ENCODE results near the gene DNMBP. TPM values are rescaled to one million over a fixed set of nuclear protein-coding genes. Genes with fewer than 3 reads are reported as not detected.
"Not testable (repeated sequence)": the region's sequence is repeated elsewhere in the genome, so short reads cannot be mapped to it uniquely, and the experiment has no call there.

The DNMBP gene
- total RNA-seq, 3 donors from 2014 or later, result 1.0 to 1.3 (median 1.2) TPM

GRCh38 chr10:100025576-100025975, 15.8 kb upstream of the DNMBP start:
- Mint-ChIP-seq H3K9me3 (peaks cover 5% of the 10 kb centered on the region), H3K36me3 (ENCODE audit: insufficient read depth) (peaks cover 2% of the 10 kb centered on the region), H3K27me3 (ENCODE audit: low read depth) (peaks cover 7% of the 10 kb centered on the region), H3K4me3 (no peak overlapping the region), H3K4me1 (ENCODE audit: low read depth) (peaks cover under 1% of the 10 kb centered on the region)
- ATAC-seq (no peak), DNase-seq (no peak)

GRCh38 chr10:100024748-100025147, 15.0 kb upstream of the DNMBP start:
- ATAC-seq (no peak), DNase-seq (no peak)
- Mint-ChIP-seq H3K9me3 (peaks cover 5% of the 10 kb centered on the region), H3K4me1 (ENCODE audit: low read depth) (peaks cover 5% of the 10 kb centered on the region), H3K36me3 (ENCODE audit: insufficient read depth) (peaks cover 2% of the 10 kb centered on the region), H3K4me3 (no peak overlapping the region), H3K27me3 (ENCODE audit: low read depth) (peaks cover 6% of the 10 kb centered on the region)

- Mint-ChIP-seq H3K9me3 (no peaks in the 10 kb centered on the region), H3K4me1 (ENCODE audit: low read depth) (peaks cover 5% of the 10 kb centered on the region), H3K27me3 (ENCODE audit: low read depth) (peaks cover 4% of the 10 kb centered on the region), H3K36me3 (ENCODE audit: insufficient read depth) (no peaks in the 10 kb centered on the region), H3K4me3 (no peak overlapping the region)
- ATAC-seq, result no peak
- no peak for DNase-seq
Observed at GRCh38 chr10:100022403-100022802, 12.7 kb upstream of the DNMBP start.

- Mint-ChIP-seq H3K4me3 (no peak overlapping the region), H3K9me3 (no peaks in the 10 kb centered on the region), H3K36me3 (ENCODE audit: insufficient read depth) (no peaks in the 10 kb centered on the region), H3K4me1 (ENCODE audit: low read depth) (peaks cover 5% of the 10 kb centered on the region), H3K27me3 (ENCODE audit: low read depth) (peaks cover 4% of the 10 kb centered on the region)
- no peak for DNase-seq
- no peak for ATAC-seq
Observed at GRCh38 chr10:100021322-100021721, 11.6 kb upstream of the DNMBP start.

GRCh38 chr10:100020886-100021253, 11.1 kb upstream of the DNMBP start:
- Mint-ChIP-seq H3K36me3 (ENCODE audit: insufficient read depth) (no peaks in the 10 kb centered on the region), H3K4me3 (no peak overlapping the region), H3K4me1 (ENCODE audit: low read depth) (peaks cover 5% of the 10 kb centered on the region), H3K27me3 (ENCODE audit: low read depth) (peaks cover 4% of the 10 kb centered on the region), H3K9me3 (no peaks in the 10 kb centered on the region)
- ATAC-seq (no peak), DNase-seq (no peak)

- H3K36me3 Mint-ChIP-seq (ENCODE audit: insufficient read depth), result no peaks in the 10 kb centered on the region
- H3K9me3 Mint-ChIP-seq, result no peaks in the 10 kb centered on the region
- no peak overlapping the region for H3K4me3 Mint-ChIP-seq
- H3K27me3 Mint-ChIP-seq (ENCODE audit: low read depth), result peaks cover 4% of the 10 kb centered on the region
- peak; percentile 58 to 78 for ATAC-seq
- peaks cover 5% of the 10 kb centered on the region for H3K4me1 Mint-ChIP-seq (ENCODE audit: low read depth)
- DNase-seq, result no peak
Observed at GRCh38 chr10:100020142-100020885, 10.6 kb upstream of the DNMBP start.

GRCh38 chr10:100019787-100020141, 10.0 kb upstream of the DNMBP start:
- Mint-ChIP-seq H3K9me3 (no peaks in the 10 kb centered on the region), H3K4me3 (no peak overlapping the region), H3K36me3 (ENCODE audit: insufficient read depth) (no peaks in the 10 kb centered on the region), H3K4me1 (ENCODE audit: low read depth) (peaks cover 5% of the 10 kb centered on the region), H3K27me3 (ENCODE audit: low read depth) (peaks cover 4% of the 10 kb centered on the region)
- no peak for ATAC-seq
- no peak for DNase-seq

GRCh38 chr10:100014071-100014762, 4.5 kb upstream of the DNMBP start:
- no peak overlapping the region for H3K4me3 Mint-ChIP-seq
- no peaks in the 10 kb centered on the region for H3K27me3 Mint-ChIP-seq (ENCODE audit: low read depth)
- peaks cover 16% of the 10 kb centered on the region for H3K4me1 Mint-ChIP-seq (ENCODE audit: low read depth)
- no peaks in the 10 kb centered on the region for H3K9me3 Mint-ChIP-seq
- ATAC-seq (no peak), DNase-seq (no peak)
- H3K36me3 Mint-ChIP-seq (ENCODE audit: insufficient read depth), result no peaks in the 10 kb centered on the region

GRCh38 chr10:100013621-100014020, 3.9 kb upstream of the DNMBP start:
- no peaks in the 10 kb centered on the region for H3K9me3 Mint-ChIP-seq
- no peaks in the 10 kb centered on the region for H3K27me3 Mint-ChIP-seq (ENCODE audit: low read depth)
- peaks cover 22% of the 10 kb centered on the region for H3K4me1 Mint-ChIP-seq (ENCODE audit: low read depth)
- ATAC-seq (no peak), DNase-seq (no peak)
- no peaks in the 10 kb centered on the region for H3K36me3 Mint-ChIP-seq (ENCODE audit: insufficient read depth)
- no peak overlapping the region for H3K4me3 Mint-ChIP-seq

GRCh38 chr10:100011906-100012305, 2.2 kb upstream of the DNMBP start:
- H3K36me3 Mint-ChIP-seq (ENCODE audit: insufficient read depth); ATAC-seq; DNase-seq; H3K27me3 Mint-ChIP-seq (ENCODE audit: low read depth); H3K9me3 Mint-ChIP-seq; H3K4me3 Mint-ChIP-seq: not testable (repeated sequence)
- peaks cover 36% of the 10 kb centered on the region for H3K4me1 Mint-ChIP-seq (ENCODE audit: low read depth)

- H3K4me3 Mint-ChIP-seq, result peak overlapping the region; percentile 79
- no peaks in the 10 kb centered on the region for H3K27me3 Mint-ChIP-seq (ENCODE audit: low read depth)
- ATAC-seq, result peak; percentile 75 to 76
- H3K9me3 Mint-ChIP-seq, result no peaks in the 10 kb centered on the region
- H3K4me1 Mint-ChIP-seq (ENCODE audit: low read depth), result peaks cover 51% of the 10 kb centered on the region
- H3K36me3 Mint-ChIP-seq (ENCODE audit: insufficient read depth), result no peaks in the 10 kb centered on the region
- DNase-seq, result no peak
Observed at GRCh38 chr10:100009283-100009792, 409 bp downstream of the DNMBP start.

- no peaks in the 10 kb centered on the region for H3K27me3 Mint-ChIP-seq (ENCODE audit: low read depth)
- no peaks in the 10 kb centered on the region for H3K9me3 Mint-ChIP-seq
- peak overlapping the region; percentile 79 for H3K4me3 Mint-ChIP-seq
- DNase-seq (no peak), ATAC-seq (no peak)
- peaks cover 47% of the 10 kb centered on the region for H3K4me1 Mint-ChIP-seq (ENCODE audit: low read depth)
- no peaks in the 10 kb centered on the region for H3K36me3 Mint-ChIP-seq (ENCODE audit: insufficient read depth)
Observed at GRCh38 chr10:100008708-100009282, 952 bp downstream of the DNMBP start.

- no peaks in the 10 kb centered on the region for H3K27me3 Mint-ChIP-seq (ENCODE audit: low read depth)
- no peak for DNase-seq
- no peaks in the 10 kb centered on the region for H3K36me3 Mint-ChIP-seq (ENCODE audit: insufficient read depth)
- H3K4me1 Mint-ChIP-seq (ENCODE audit: low read depth), result peaks cover 45% of the 10 kb centered on the region
- no peaks in the 10 kb centered on the region for H3K9me3 Mint-ChIP-seq
- no peak for ATAC-seq
- peak overlapping the region; percentile 53 for H3K4me3 Mint-ChIP-seq
Observed at GRCh38 chr10:100008142-100008522, 1.6 kb downstream of the DNMBP start.

- no peaks in the 10 kb centered on the region for H3K9me3 Mint-ChIP-seq
- H3K36me3 Mint-ChIP-seq (ENCODE audit: insufficient read depth), result no peaks in the 10 kb centered on the region
- peak overlapping the region; percentile 53 for H3K4me3 Mint-ChIP-seq
- no peaks in the 10 kb centered on the region for H3K27me3 Mint-ChIP-seq (ENCODE audit: low read depth)
- no peak for ATAC-seq
- peaks cover 45% of the 10 kb centered on the region for H3K4me1 Mint-ChIP-seq (ENCODE audit: low read depth)
- no peak for DNase-seq
Observed at GRCh38 chr10:100007231-100008141, 2.3 kb downstream of the DNMBP start.
